Mammary epithelial cell (primary cell): ENCODE measurements around the gene BORCS5.

Source experiments
- CTCF ChIP-seq, 2 donors: IDR thresholded peaks in 1 of 2; conservative IDR thresholded peaks in 1 of 2; 2 replicates each; pipeline ENCODE4 v1.5.1; 2011 to 2012; ENCODE audit warnings: inconsistent platforms in 2 of 2, low read length in 2 of 2, mild to moderate bottlenecking in 2 of 2, control low read depth in 1 of 2, low read depth in 1 of 2; ENCODE audit not compliant: insufficient read depth in 1 of 2; ENCODE audit errors: extremely low read depth in 1 of 2
- EZH2 ChIP-seq: IDR thresholded peaks from 2 replicates; pipeline ENCODE4 v1.6.1; 2012; ENCODE audit warnings: low read length, inconsistent platforms, borderline replicate concordance

DNA sequence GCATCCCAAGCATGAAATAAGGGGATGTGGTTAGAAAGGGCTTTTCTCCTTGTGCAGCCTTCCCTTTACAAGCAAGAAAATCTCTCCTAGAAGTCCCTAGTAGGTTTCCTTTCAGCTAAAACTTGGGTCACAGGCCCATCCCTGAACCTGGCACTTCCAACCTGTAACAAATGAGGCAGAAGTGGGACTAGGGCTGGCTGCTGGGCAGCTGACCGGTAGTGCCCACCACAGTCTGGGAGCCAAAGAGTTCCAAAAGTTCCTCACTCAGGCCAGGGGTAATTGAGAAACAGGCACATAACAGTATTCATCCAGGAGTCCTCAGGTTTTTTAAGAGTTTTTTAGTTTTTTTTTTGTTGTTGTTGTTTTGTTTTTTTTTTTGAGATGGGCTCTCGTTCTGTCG is 30.6 kb upstream of the BORCS5 start:
- TF ChIP-seq CTCF (conservative IDR thresholded peaks at IDR 0.05 in 1 of 2, IDR thresholded peaks at IDR 0.05 in 1 of 2; ENCODE audit: extremely low read depth in 1 of 2, insufficient read depth in 1 of 2, low read depth in 1 of 2, low read length in 2 of 2) = no peak
- no peak for TF ChIP-seq EZH2
